H9 (cell line): Measurements from ENCODE around the gene ZNF280C. TPM values are rescaled to one million over a fixed set of nuclear protein-coding genes. Genes with fewer than 3 reads are reported as not detected.

Experiments
- DNase-seq: peaks from one replicate; pipeline ENCODE4 v3.0.0-alpha.2; 2017
- H2AFZ ChIP-seq: one replicate; pipeline ENCODE4 v1.6.1; 2013; ENCODE audit warnings: mild to moderate bottlenecking, low read length, control low read depth, moderate library complexity
- H2AK5ac ChIP-seq: 2 replicates; pipeline ENCODE4 v1.6.1; 2013; ENCODE audit warnings: low read length, control low read depth, mixed read lengths; ENCODE audit not compliant: insufficient read length
- H2BK120ac ChIP-seq: one replicate; pipeline ENCODE4 v1.6.1; 2013; ENCODE audit warnings: low read depth, mild to moderate bottlenecking, low read length, control low read depth, inconsistent platforms; ENCODE audit not compliant: poor library complexity, severe bottlenecking
- H2BK12ac ChIP-seq: 2 replicates; pipeline ENCODE4 v1.6.1; 2013; ENCODE audit warnings: low read length, control low read depth, mixed read lengths, low read depth; ENCODE audit not compliant: insufficient read length
- H2BK15ac ChIP-seq: 2 replicates; pipeline ENCODE4 v1.6.1; 2013; ENCODE audit warnings: low read depth, low read length, control low read depth
- H2BK20ac ChIP-seq: one replicate; pipeline ENCODE4 v1.6.1; 2013; ENCODE audit warnings: low read depth, mild to moderate bottlenecking, low read length, control low read depth, inconsistent platforms; ENCODE audit not compliant: poor library complexity, severe bottlenecking
- H2BK5ac ChIP-seq: 2 replicates; pipeline ENCODE4 v1.6.1; 2013; ENCODE audit warnings: low read length, control low read depth, mixed read lengths; ENCODE audit not compliant: insufficient read length
- H3K14ac ChIP-seq: 2 replicates; pipeline ENCODE4 v1.6.1; 2013; ENCODE audit warnings: low read length, control low read depth; ENCODE audit not compliant: insufficient read depth
- H3K18ac ChIP-seq: 2 replicates; pipeline ENCODE4 v1.6.1; 2013; ENCODE audit warnings: low read depth, mild to moderate bottlenecking, mixed read lengths, low read length, control low read depth; ENCODE audit not compliant: insufficient read length
- H3K23ac ChIP-seq: 2 replicates; pipeline ENCODE4 v1.6.1; 2013; ENCODE audit warnings: low read length, control low read depth, mixed read lengths, low read depth; ENCODE audit not compliant: insufficient read length
- H3K23me2 ChIP-seq: 2 replicates; pipeline ENCODE4 v1.6.1; 2013; ENCODE audit warnings: low read depth, mild to moderate bottlenecking, mixed read lengths, low read length, control low read depth; ENCODE audit not compliant: insufficient read length, poor library complexity, severe bottlenecking
- H3K27ac ChIP-seq: 2 replicates; pipeline ENCODE4 v1.5.1; 2013; ENCODE audit warnings: low read length, control low read depth, mixed read lengths, low read depth; ENCODE audit not compliant: insufficient read length
- H3K27me3 ChIP-seq: 2 replicates; pipeline ENCODE4 v1.6.1; 2013; ENCODE audit warnings: low read length, control low read depth, inconsistent platforms; ENCODE audit not compliant: insufficient read depth
- H3K4ac ChIP-seq: 2 replicates; pipeline ENCODE4 v1.6.1; 2013; ENCODE audit warnings: low read depth, mild to moderate bottlenecking, control low read depth, inconsistent platforms, low read length, moderate library complexity
- H3K4me1 ChIP-seq: 2 replicates; pipeline ENCODE4 v1.6.1; 2013; ENCODE audit warnings: low read length, control low read depth, inconsistent platforms; ENCODE audit not compliant: insufficient read depth
- H3K4me2 ChIP-seq: 2 replicates; pipeline ENCODE4 v1.6.1; 2013; ENCODE audit warnings: low read length, control low read depth, mixed read lengths; ENCODE audit not compliant: insufficient read length, insufficient read depth
- H3K56ac ChIP-seq: 2 replicates; pipeline ENCODE4 v1.6.1; 2013; ENCODE audit warnings: low read depth, mild to moderate bottlenecking, mixed read lengths, low read length, control low read depth; ENCODE audit not compliant: insufficient read length
- H3K79me1 ChIP-seq: 2 replicates; pipeline ENCODE4 v1.6.1; 2013; ENCODE audit warnings: low read depth, mild to moderate bottlenecking, moderate library complexity, low read length, control low read depth, inconsistent platforms; ENCODE audit not compliant: insufficient read depth, poor library complexity, severe bottlenecking
- H3K79me2 ChIP-seq: 2 replicates; pipeline ENCODE4 v1.6.1; 2013; ENCODE audit warnings: low read length, control low read depth, inconsistent platforms; ENCODE audit not compliant: insufficient read depth
- H3K9ac ChIP-seq: 2 replicates; pipeline ENCODE4 v1.6.1; 2013; ENCODE audit warnings: low read length, control low read depth, mixed read lengths; ENCODE audit not compliant: insufficient read length; ENCODE audit errors: extremely low read depth
- H3K9me3 ChIP-seq: one replicate; pipeline ENCODE4 v1.6.1; 2013; ENCODE audit warnings: low read depth, low read length, inconsistent platforms; ENCODE audit not compliant: control insufficient read depth
- H3T11ph ChIP-seq: one replicate; pipeline ENCODE4 v1.6.1; 2013; ENCODE audit warnings: mild to moderate bottlenecking, low read length, control low read depth, inconsistent platforms
- H4K20me1 ChIP-seq: one replicate; pipeline ENCODE4 v1.6.1; 2013; ENCODE audit not compliant: control insufficient read depth, insufficient read length, insufficient read depth
- H4K5ac ChIP-seq: 2 replicates; pipeline ENCODE4 v1.6.1; 2013; ENCODE audit warnings: low read depth, mild to moderate bottlenecking, mixed read lengths, low read length, control low read depth; ENCODE audit not compliant: insufficient read length
- H4K8ac ChIP-seq: replicated peaks from 2 replicates; pipeline ENCODE4 v1.6.1; 2013; ENCODE audit warnings: low read length, control low read depth, mixed read lengths, low read depth; ENCODE audit not compliant: insufficient read length
- H4K91ac ChIP-seq: 2 replicates; pipeline ENCODE4 v1.6.1; 2013; ENCODE audit warnings: low read depth, mild to moderate bottlenecking, moderate library complexity, mixed read lengths, low read length, control low read depth; ENCODE audit not compliant: insufficient read length
- H3K27ac Mint-ChIP-seq, 3 experiments: 2 replicates in 2 of 3; 3 replicates in 1 of 3; pipeline ENCODE4 v1.8.0; 2020 to 2021; ENCODE audit warnings: mixed read lengths in 3 of 3, mild to moderate bottlenecking in 1 of 3, moderate library complexity in 1 of 3
- H3K27me3 Mint-ChIP-seq: 2 replicates; pipeline ENCODE4 v1.8.0; 2021; ENCODE audit warnings: low read depth, mild to moderate bottlenecking, moderate library complexity, mixed read lengths
- H3K36me3 Mint-ChIP-seq, 3 experiments: 2 replicates in 2 of 3; 3 replicates in 1 of 3; pipeline ENCODE4 v1.8.0; 2020 to 2021; ENCODE audit warnings: low read depth in 3 of 3, mixed read lengths in 3 of 3; ENCODE audit not compliant: insufficient read depth in 1 of 3
- H3K4me1 Mint-ChIP-seq, 2 experiments: 2 replicates each; pipeline ENCODE4 v1.8.0; 2020; ENCODE audit warnings: mixed read lengths in 2 of 2
- H3K4me3 Mint-ChIP-seq, 2 experiments: 2 replicates in 1 of 2; 3 replicates in 1 of 2; pipeline ENCODE4 v1.8.0; 2020 to 2021; ENCODE audit warnings: mild to moderate bottlenecking in 2 of 2, mixed read lengths in 2 of 2, moderate library complexity in 1 of 2
- H3K9me3 Mint-ChIP-seq, 2 experiments: 2 replicates in 1 of 2; 3 replicates in 1 of 2; pipeline ENCODE4 v1.8.0; 2020; ENCODE audit warnings: mild to moderate bottlenecking in 2 of 2, mixed read lengths in 2 of 2, moderate library complexity in 1 of 2
- total RNA-seq: library from RNA; stranded (reverse); gene quantifications from 2 replicates; pipeline ENCODE4 v1.2.1, GENCODE V29; 2021
- TF ChIP-seq, protein P1 (sequence below): fragments of 200-600 bp; sonication (generic); conservative IDR thresholded peaks from 3 replicates; pipeline ENCODE4 v1.8.0; 2021; ENCODE audit warnings: antibody characterized with exemption, mild to moderate bottlenecking

The ZNF280C gene
- total RNA-seq, 1 experiment from 2014 or later, result 6.6 TPM

DNA sequence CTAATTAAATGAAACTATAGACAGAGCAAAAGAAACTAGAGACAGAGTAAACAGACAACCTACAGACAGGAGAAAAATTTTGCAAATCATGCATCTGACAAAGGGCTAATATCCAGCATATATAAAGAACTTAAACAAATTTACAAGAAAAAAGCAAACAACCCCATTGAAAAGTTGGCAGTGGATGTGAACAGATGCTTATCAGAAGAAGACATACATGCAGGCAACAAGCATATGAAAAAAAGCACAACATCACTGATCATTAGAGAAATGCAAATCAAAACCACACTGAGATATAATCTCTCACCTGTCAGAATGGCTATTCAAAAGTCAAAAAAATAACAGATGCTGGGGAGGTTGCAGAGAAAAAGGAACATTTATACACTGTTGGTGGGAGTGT, 14.8 kb downstream of the ZNF280C start:
- Histone ChIP-seq H3K4me2 (no peak overlapping the region), H3K56ac (no peak overlapping the region), H2BK5ac (no peak overlapping the region), H3K79me2 (no peaks in the 10 kb centered on the region), H4K5ac (no peak overlapping the region), H3K23ac (no peak overlapping the region), H3K23me2 (no peaks in the 10 kb centered on the region), H4K8ac (no peak overlapping the region), H3K4ac (no peak overlapping the region), H3K79me1 (no peaks in the 10 kb centered on the region), H3K18ac (no peak overlapping the region), H4K91ac (no peak overlapping the region), H3K14ac (no peak overlapping the region), H3K9me3 (peaks cover 12% of the 10 kb centered on the region), H2BK12ac (no peak overlapping the region), H2AK5ac (no peak overlapping the region), H4K20me1 (no peaks in the 10 kb centered on the region), H3K4me1 (no peaks in the 10 kb centered on the region), H3K27me3 (no peaks in the 10 kb centered on the region), H3K9ac (no peak overlapping the region), H2BK15ac (no peak overlapping the region), H2AFZ (no peak overlapping the region), H3T11ph (no peak overlapping the region), H3K27ac (no peak overlapping the region), H2BK120ac (no peak overlapping the region), H2BK20ac (no peak overlapping the region)
- no peak for DNase-seq
- Mint-ChIP-seq H3K36me3 (peaks cover 35 to 53% (median 41%) of the 10 kb centered on the region in 3 experiments), H3K4me1 (peaks cover under 1 to 8% of the 10 kb centered on the region in 2 experiments; a peak in 1 of 4 replicates), H3K4me3 (no peak overlapping the region), H3K27ac (no peak overlapping the region), H3K9me3 (peaks cover 0 to 69% of the 10 kb centered on the region in 2 experiments; a peak in 3 of 5 replicates), H3K27me3 (no peaks in the 10 kb centered on the region)
- TF ChIP-seq, protein P1, sequence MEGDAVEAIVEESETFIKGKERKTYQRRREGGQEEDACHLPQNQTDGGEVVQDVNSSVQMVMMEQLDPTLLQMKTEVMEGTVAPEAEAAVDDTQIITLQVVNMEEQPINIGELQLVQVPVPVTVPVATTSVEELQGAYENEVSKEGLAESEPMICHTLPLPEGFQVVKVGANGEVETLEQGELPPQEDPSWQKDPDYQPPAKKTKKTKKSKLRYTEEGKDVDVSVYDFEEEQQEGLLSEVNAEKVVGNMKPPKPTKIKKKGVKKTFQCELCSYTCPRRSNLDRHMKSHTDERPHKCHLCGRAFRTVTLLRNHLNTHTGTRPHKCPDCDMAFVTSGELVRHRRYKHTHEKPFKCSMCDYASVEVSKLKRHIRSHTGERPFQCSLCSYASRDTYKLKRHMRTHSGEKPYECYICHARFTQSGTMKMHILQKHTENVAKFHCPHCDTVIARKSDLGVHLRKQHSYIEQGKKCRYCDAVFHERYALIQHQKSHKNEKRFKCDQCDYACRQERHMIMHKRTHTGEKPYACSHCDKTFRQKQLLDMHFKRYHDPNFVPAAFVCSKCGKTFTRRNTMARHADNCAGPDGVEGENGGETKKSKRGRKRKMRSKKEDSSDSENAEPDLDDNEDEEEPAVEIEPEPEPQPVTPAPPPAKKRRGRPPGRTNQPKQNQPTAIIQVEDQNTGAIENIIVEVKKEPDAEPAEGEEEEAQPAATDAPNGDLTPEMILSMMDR, result no peak
